Neuronal stem cell (in vitro differentiated cells): Measurements from ENCODE around the gene ATP2A3.

Source experiments
- DNase-seq: peaks from one replicate; pipeline ENCODE4 v3.0.0-alpha.2; 2013; ENCODE audit warnings: low spot score
- H2AFZ ChIP-seq: one replicate; pipeline ENCODE4 v1.6.1; 2013; ENCODE audit warnings: mild to moderate bottlenecking, low read length, inconsistent platforms
- H2AK5ac ChIP-seq: 2 replicates; pipeline ENCODE4 v1.6.1; 2013; ENCODE audit warnings: low read depth, mild to moderate bottlenecking, inconsistent platforms, low read length, moderate library complexity, mixed read lengths
- H2BK120ac ChIP-seq: 2 replicates; pipeline ENCODE4 v1.6.1; 2013; ENCODE audit warnings: low read depth, mild to moderate bottlenecking, inconsistent platforms, low read length, moderate library complexity, mixed read lengths
- H2BK12ac ChIP-seq: one replicate; pipeline ENCODE4 v1.6.1; 2013; ENCODE audit warnings: low read length, inconsistent platforms
- H2BK15ac ChIP-seq: 2 replicates; pipeline ENCODE4 v1.6.1; 2013; ENCODE audit warnings: mild to moderate bottlenecking, low read length, inconsistent platforms, mixed read lengths
- H2BK5ac ChIP-seq: one replicate; pipeline ENCODE4 v1.6.1; 2013; ENCODE audit warnings: inconsistent platforms, mild to moderate bottlenecking, low read length, moderate library complexity
- H3K14ac ChIP-seq: one replicate; pipeline ENCODE4 v1.6.1; 2013; ENCODE audit warnings: low read length, inconsistent platforms
- H3K18ac ChIP-seq: 2 replicates; pipeline ENCODE4 v1.6.1; 2013; ENCODE audit warnings: low read length, inconsistent platforms
- H3K23ac ChIP-seq: 2 replicates; pipeline ENCODE4 v1.6.1; 2013; ENCODE audit warnings: low read depth, mild to moderate bottlenecking, mixed read lengths, low read length, inconsistent platforms; ENCODE audit not compliant: poor library complexity
- H3K27ac ChIP-seq: replicated peaks from 3 replicates; pipeline ENCODE4 v1.5.1; 2013; ENCODE audit warnings: low read length, inconsistent platforms
- H3K27me3 ChIP-seq, 3 experiments: 2 replicates each; pipeline ENCODE4 v1.6.1; 2013; ENCODE audit warnings: low read length in 3 of 3, mild to moderate bottlenecking in 2 of 3, inconsistent platforms in 1 of 3, low read depth in 1 of 3, mixed read lengths in 1 of 3, moderate library complexity in 1 of 3; ENCODE audit not compliant: control insufficient read depth in 3 of 3, insufficient read depth in 3 of 3
- H3K36me3 ChIP-seq, 2 donors: replicated peaks in 1 of 2; 2 replicates each; pipeline ENCODE4 v1.6.1; 2013; ENCODE audit warnings: low read length in 2 of 2; ENCODE audit not compliant: control insufficient read depth in 2 of 2, insufficient read depth in 2 of 2
- H3K4ac ChIP-seq: 2 replicates; pipeline ENCODE4 v1.6.1; 2013; ENCODE audit warnings: inconsistent platforms, mild to moderate bottlenecking, low read length, moderate library complexity
- H3K4me1 ChIP-seq, 2 donors: 1 replicate in 1 of 2; 2 replicates in 1 of 2; pipeline ENCODE4 v1.6.1; 2013; ENCODE audit warnings: low read length in 2 of 2, low read depth in 1 of 2; ENCODE audit not compliant: control insufficient read depth in 2 of 2, insufficient read depth in 1 of 2
- H3K4me2 ChIP-seq: one replicate; pipeline ENCODE4 v1.6.1; 2013; ENCODE audit warnings: mild to moderate bottlenecking, low read length, inconsistent platforms; ENCODE audit not compliant: insufficient read depth, poor library complexity, severe bottlenecking
- H3K4me3 ChIP-seq, 2 donors: 2 replicates each; pipeline ENCODE4 v1.5.1; 2013; ENCODE audit warnings: low read length in 2 of 2, mild to moderate bottlenecking in 2 of 2, inconsistent platforms in 1 of 2, moderate library complexity in 1 of 2
- H3K79me1 ChIP-seq: one replicate; pipeline ENCODE4 v1.6.1; 2013; ENCODE audit warnings: low read depth, mild to moderate bottlenecking, inconsistent platforms, low read length, moderate library complexity
- H3K9ac ChIP-seq: one replicate; pipeline ENCODE4 v1.6.1; 2013; ENCODE audit warnings: mild to moderate bottlenecking, low read depth, low read length, inconsistent platforms; ENCODE audit not compliant: poor library complexity
- H3K9me3 ChIP-seq, 2 donors: replicated peaks in 1 of 2; 2 replicates each; pipeline versions ENCODE3 to v1.6.1; 2013; ENCODE audit warnings: low read length in 2 of 2, mild to moderate bottlenecking in 2 of 2, inconsistent platforms in 1 of 2, low read depth in 1 of 2, mixed read lengths in 1 of 2, moderate library complexity in 1 of 2; ENCODE audit not compliant: control insufficient read depth in 2 of 2, insufficient read depth in 1 of 2
- H4K8ac ChIP-seq: one replicate; pipeline ENCODE4 v1.6.1; 2013; ENCODE audit warnings: low read depth, mild to moderate bottlenecking, inconsistent platforms, low read length, moderate library complexity
- H4K91ac ChIP-seq: one replicate; pipeline ENCODE4 v1.6.1; 2013; ENCODE audit warnings: low read length, low read depth, mild to moderate bottlenecking, inconsistent platforms; ENCODE audit not compliant: poor library complexity
- WGBS, 2 donors: extraction: QIAGEN DNeasy Blood & Tissue Kit; methylation state at CpG; one replicate each; pipeline ENCODE4 v1.1.7; 2013; ENCODE audit warnings: missing lambda C conversion rate in 2 of 2, mixed read lengths in 1 of 2; ENCODE audit not compliant: insufficient read length in 2 of 2, insufficient replicate concordance in 1 of 2; ENCODE audit errors: extremely low coverage in 2 of 2; 5-methylcytosine and 5-hydroxymethylcytosine counted together

ATP2A3 gene

DNA sequence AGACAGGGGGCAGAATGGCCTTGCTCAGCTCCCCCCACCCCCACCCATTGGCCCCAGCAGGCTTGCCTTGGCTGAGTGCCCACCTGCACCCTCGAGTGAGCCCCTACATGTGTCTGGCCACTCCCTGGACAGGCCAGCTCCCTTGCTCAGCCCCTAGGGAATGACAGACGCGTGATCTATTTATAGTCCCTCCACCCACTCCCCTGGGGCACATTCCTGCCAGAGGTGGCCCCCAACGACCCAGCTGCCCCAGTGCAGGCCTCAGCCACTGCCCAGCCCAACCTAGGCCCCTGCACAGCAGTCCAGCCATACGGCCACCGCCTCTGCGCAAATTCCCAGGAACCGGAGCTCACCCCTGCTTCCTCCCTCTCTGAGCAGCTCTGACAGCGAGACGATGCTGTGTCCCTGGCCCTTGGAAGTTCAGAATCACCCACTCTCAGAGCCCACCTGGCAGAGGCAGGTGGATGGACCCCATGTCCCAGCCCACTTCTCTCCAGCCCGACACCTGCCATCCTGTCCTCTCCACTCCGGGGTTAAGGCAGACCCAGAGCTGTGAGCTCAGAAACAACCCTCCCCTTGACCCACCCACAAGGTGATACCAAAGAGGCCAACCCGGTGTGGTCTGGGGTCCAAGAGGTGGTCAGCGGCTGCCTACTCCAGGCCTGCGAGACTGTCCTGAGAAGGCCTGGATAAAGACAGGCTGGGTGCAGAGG lies 36.5 kb downstream of the ATP2A3 start:
- Histone ChIP-seq H3K27ac (no peak overlapping the region), H3K4me1 (peaks cover 7 to 10% of the 10 kb centered on the region in 2 donors), H2BK12ac (no peak overlapping the region), H2BK5ac (no peak overlapping the region), H3K4me3 (no peak overlapping the region), H2BK15ac (no peak overlapping the region), H3K23ac (peak overlapping the region; percentile 55), H3K18ac (peak overlapping the region; percentile 64), H3K27me3 (peaks cover 0 to 41% (median 0%) of the 10 kb centered on the region in 3 experiments), H3K14ac (peak overlapping the region; percentile 31), H3K36me3 (no peaks in the 10 kb centered on the region), H2BK120ac (no peak overlapping the region), H3K4ac (no peak overlapping the region), H2AFZ (no peak overlapping the region), H4K91ac (no peak overlapping the region), H3K9ac (peak overlapping the region; percentile 66), H2AK5ac (peak overlapping the region; percentile 46), H3K79me1 (no peaks in the 10 kb centered on the region), H4K8ac (no peak overlapping the region), H3K9me3 (peaks cover 0 to 1% of the 10 kb centered on the region in 2 donors), H3K4me2 (no peak overlapping the region)
- whole genome bisulfite sequencing, 2 donors, result no CpG with 5 or more reads among the region's 15 CpGs
- DNase-seq, result no peak

- H3K27ac ChIP-seq, result no peak overlapping the region
- H3K27me3 ChIP-seq, result peaks cover 0 to 43% (median 0%) of the 10 kb centered on the region in 3 experiments
- peak overlapping the region; percentile 72 for H4K8ac ChIP-seq
- H3K18ac ChIP-seq, result peak overlapping the region; percentile 64
- no peak overlapping the region for H3K4me2 ChIP-seq
- peaks cover 0 to 1% of the 10 kb centered on the region in 2 donors for H3K9me3 ChIP-seq
- no peak for DNase-seq
- no peak overlapping the region for H3K9ac ChIP-seq
- no peak overlapping the region for H2BK5ac ChIP-seq
- WGBS, 2 donors, result no CpG with 5 or more reads among the region's 16 CpGs
- no peak overlapping the region for H2BK12ac ChIP-seq
- peak overlapping the region; percentile 31 for H3K14ac ChIP-seq
- peak overlapping the region; percentile 10 for H2BK15ac ChIP-seq
- H4K91ac ChIP-seq, result no peak overlapping the region
- peak overlapping the region; percentile 55 for H3K23ac ChIP-seq
- H3K79me1 ChIP-seq, result no peaks in the 10 kb centered on the region
- H3K4ac ChIP-seq, result no peak overlapping the region
- H2AFZ ChIP-seq, result peak overlapping the region; percentile 19
- no peak overlapping the region for H3K4me3 ChIP-seq
- H3K4me1 ChIP-seq, result peaks cover 7 to 10% of the 10 kb centered on the region in 2 donors
- H3K36me3 ChIP-seq, result no peaks in the 10 kb centered on the region
- peak overlapping the region; percentile 46 for H2AK5ac ChIP-seq
- no peak overlapping the region for H2BK120ac ChIP-seq
Observed at GRCh38 chr17:3926860-3927627, 37.2 kb downstream of the ATP2A3 start.

- peak overlapping the region; percentile 43 for H2AK5ac ChIP-seq
- no peaks in the 10 kb centered on the region for H3K36me3 ChIP-seq
- H3K4me1 ChIP-seq, result peaks cover 10 to 12% of the 10 kb centered on the region in 2 donors
- no peaks in the 10 kb centered on the region for H3K9me3 ChIP-seq
- no peak overlapping the region for H3K14ac ChIP-seq
- no peak overlapping the region for H3K4me2 ChIP-seq
- no peak overlapping the region for H2BK12ac ChIP-seq
- no peak overlapping the region for H4K8ac ChIP-seq
- no peak overlapping the region for H3K27ac ChIP-seq
- peak overlapping the region; percentile 57 for H3K18ac ChIP-seq
- no peak overlapping the region for H4K91ac ChIP-seq
- WGBS, 2 donors, result no CpG with 5 or more reads among the region's 17 CpGs
- no peak overlapping the region for H2AFZ ChIP-seq
- H3K4ac ChIP-seq, result no peak overlapping the region
- peak overlapping the region; percentile 65 for H3K23ac ChIP-seq
- no peak overlapping the region for H3K9ac ChIP-seq
- no peak overlapping the region for H3K4me3 ChIP-seq
- peaks cover 0 to 45% (median 0%) of the 10 kb centered on the region in 3 experiments for H3K27me3 ChIP-seq
- no peaks in the 10 kb centered on the region for H3K79me1 ChIP-seq
- H2BK5ac ChIP-seq, result peak overlapping the region; percentile 53
- no peak for DNase-seq
- H2BK120ac ChIP-seq, result no peak overlapping the region
- no peak overlapping the region for H2BK15ac ChIP-seq
Observed at GRCh38 chr17:3925684-3926485, 38.4 kb downstream of the ATP2A3 start.
